ENCODE data around the gene CFAP65.

CFAP65 gene

DNA sequence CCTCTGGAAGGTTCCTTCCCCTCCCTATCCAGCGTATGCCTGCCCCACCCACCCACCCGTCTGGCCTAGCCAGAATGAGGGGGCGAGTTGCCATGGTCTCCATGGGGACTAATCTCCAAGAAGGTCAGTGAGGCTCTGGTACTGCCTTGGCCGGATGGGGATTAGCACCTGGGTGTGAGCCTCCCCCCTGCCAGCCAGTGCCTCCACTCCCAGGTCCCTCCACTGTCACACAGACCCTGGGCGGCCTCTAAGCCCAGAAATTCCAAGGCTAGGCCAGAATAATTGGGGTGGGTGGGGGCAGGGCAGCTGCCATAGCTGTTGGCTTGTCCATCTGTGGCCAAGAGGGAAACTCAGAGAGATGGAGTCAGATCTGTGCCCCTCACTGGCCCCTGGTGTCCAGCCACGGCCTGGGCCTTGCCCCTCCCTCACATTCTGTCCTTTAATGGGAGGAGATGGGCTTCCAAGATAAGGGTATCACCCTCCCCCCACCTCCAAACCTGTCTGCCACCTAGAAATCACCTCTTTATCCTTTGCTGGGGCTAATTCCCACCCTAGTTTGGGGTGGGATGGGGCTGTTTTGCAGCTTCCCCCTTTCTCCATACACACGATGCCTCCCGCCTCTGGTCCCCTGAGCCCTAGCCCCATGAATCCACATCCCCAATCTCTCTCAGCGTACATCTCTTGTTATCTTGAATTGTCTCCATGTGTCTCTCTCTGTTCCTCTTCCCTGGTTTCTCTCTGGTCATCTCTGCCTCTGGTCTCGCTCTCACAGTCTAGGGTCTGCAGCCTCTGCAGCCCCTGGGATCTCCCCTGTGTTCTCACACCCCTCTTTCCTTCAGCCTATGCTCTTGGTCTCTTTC is 42.1 kb downstream of the CFAP65 start:
- Histone ChIP-seq H4K20me1 (ENCODE audit: control insufficient read depth, insufficient read depth, low read depth, low read length) (no peaks in the 10 kb centered on the region), H3K36me3 (ENCODE audit: control insufficient read depth, low read length) (no peaks in the 10 kb centered on the region), H3K9me2 (replicated peaks; ENCODE audit: control insufficient read depth, low read length) (no peaks in the 10 kb centered on the region), H3K4me3 (ENCODE audit: low read length) (no peak overlapping the region), H3K27me3 (ENCODE audit: control insufficient read depth, low read length) (peaks cover 78% of the 10 kb centered on the region), H3F3A (ENCODE audit: control insufficient read depth, insufficient read depth) (no peaks in the 10 kb centered on the region), H3K27ac (ENCODE audit: low read depth, low read length) (no peak overlapping the region), H3K4me1 (ENCODE audit: control insufficient read depth, low read length) (peaks cover 8% of the 10 kb centered on the region; the same call in 1 of the 2 replicates), H3K9me3 (ENCODE audit: control insufficient read depth, insufficient read depth, low read length) (no peaks in the 10 kb centered on the region), H3K79me2 (ENCODE audit: control insufficient read depth, low read length) (no peaks in the 10 kb centered on the region), H3K4me2 (ENCODE audit: low read length) (no peak overlapping the region)
- TF ChIP-seq EZH2phosphoT487 (IDR thresholded peaks at IDR 0.05; ENCODE audit: borderline replicate concordance, low read length): no peak
- TF ChIP-seq, protein P1, sequence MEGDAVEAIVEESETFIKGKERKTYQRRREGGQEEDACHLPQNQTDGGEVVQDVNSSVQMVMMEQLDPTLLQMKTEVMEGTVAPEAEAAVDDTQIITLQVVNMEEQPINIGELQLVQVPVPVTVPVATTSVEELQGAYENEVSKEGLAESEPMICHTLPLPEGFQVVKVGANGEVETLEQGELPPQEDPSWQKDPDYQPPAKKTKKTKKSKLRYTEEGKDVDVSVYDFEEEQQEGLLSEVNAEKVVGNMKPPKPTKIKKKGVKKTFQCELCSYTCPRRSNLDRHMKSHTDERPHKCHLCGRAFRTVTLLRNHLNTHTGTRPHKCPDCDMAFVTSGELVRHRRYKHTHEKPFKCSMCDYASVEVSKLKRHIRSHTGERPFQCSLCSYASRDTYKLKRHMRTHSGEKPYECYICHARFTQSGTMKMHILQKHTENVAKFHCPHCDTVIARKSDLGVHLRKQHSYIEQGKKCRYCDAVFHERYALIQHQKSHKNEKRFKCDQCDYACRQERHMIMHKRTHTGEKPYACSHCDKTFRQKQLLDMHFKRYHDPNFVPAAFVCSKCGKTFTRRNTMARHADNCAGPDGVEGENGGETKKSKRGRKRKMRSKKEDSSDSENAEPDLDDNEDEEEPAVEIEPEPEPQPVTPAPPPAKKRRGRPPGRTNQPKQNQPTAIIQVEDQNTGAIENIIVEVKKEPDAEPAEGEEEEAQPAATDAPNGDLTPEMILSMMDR (IDR thresholded peaks at IDR 0.05; ENCODE audit: low read depth, low read length, poor library complexity, severe bottlenecking): no peak

DNA sequence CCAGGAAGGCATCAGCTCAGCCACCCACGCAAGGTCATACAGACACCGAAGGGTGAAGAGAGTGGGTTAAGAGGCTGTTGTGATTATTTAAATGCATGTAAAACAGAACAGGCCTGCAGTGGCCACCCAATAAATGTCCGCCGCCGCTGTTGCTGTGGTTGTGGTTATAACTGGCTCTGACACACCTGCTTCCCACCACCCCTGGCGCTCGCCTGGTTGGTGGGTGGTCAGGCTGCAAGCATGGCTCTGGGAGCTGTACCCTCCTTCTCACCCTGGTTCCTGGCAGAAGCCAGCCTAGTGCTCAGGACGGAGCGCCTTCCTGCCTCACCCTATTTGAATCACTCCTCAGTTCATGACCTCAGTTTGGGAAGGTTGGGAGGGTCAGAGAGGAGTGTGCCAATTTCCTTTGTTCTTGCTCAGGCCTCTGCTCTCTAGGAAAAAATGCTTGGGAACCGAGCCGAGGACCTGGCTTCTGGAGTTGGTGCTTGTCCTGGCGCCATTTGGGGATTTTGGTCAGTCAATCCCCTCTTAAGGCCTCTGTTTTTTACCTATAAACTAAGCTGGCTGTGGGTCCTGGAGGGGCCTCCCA is 42.8 kb downstream of the CFAP65 start:
- no peaks in the 10 kb centered on the region for H3F3A ChIP-seq (ENCODE audit: control insufficient read depth, insufficient read depth)
- H3K4me3 ChIP-seq (ENCODE audit: low read length): no peak overlapping the region
- no peak overlapping the region for H3K4me2 ChIP-seq (ENCODE audit: low read length)
- H3K79me2 ChIP-seq (ENCODE audit: control insufficient read depth, low read length): no peaks in the 10 kb centered on the region
- H3K4me1 ChIP-seq (ENCODE audit: control insufficient read depth, low read length): peaks cover 8% of the 10 kb centered on the region; the same call in 1 of the 2 replicates
- no peaks in the 10 kb centered on the region for H4K20me1 ChIP-seq (ENCODE audit: control insufficient read depth, insufficient read depth, low read depth, low read length)
- H3K36me3 ChIP-seq (ENCODE audit: control insufficient read depth, low read length): no peaks in the 10 kb centered on the region
- no peak for TF ChIP-seq EZH2phosphoT487 (IDR thresholded peaks at IDR 0.05; ENCODE audit: borderline replicate concordance, low read length)
- TF ChIP-seq, protein P1 (IDR thresholded peaks at IDR 0.05; ENCODE audit: low read depth, low read length, poor library complexity, severe bottlenecking): no peak
- peaks cover 78% of the 10 kb centered on the region for H3K27me3 ChIP-seq (ENCODE audit: control insufficient read depth, low read length)
- H3K9me3 ChIP-seq (ENCODE audit: control insufficient read depth, insufficient read depth, low read length): no peaks in the 10 kb centered on the region
- no peak overlapping the region for H3K27ac ChIP-seq (ENCODE audit: low read depth, low read length)
- H3K9me2 ChIP-seq (replicated peaks; ENCODE audit: control insufficient read depth, low read length): no peaks in the 10 kb centered on the region

DNA sequence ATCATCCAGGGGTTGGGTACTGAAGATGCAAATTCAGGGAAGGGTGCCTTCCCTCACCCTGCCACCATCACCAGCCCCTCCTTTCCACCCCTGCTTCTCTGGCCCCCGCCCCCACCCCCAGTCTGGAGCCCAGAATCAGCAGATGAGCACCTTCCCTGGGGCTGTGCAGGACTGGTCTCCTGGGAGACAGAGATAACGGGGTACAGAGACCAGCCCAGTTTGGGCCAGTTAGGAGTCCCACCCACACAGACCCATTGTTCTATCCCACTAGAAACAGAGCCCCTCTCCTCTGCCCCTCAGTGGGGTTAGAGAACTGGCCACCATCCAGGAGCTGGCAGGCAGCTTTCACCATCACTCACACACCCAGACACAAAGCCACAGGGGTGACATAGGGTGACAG is 43.6 kb downstream of the CFAP65 start:
- H3K27me3 ChIP-seq (ENCODE audit: control insufficient read depth, low read length): peaks cover 78% of the 10 kb centered on the region
- no peaks in the 10 kb centered on the region for H3K9me3 ChIP-seq (ENCODE audit: control insufficient read depth, insufficient read depth, low read length)
- no peak overlapping the region for H3K27ac ChIP-seq (ENCODE audit: low read depth, low read length)
- H3K79me2 ChIP-seq (ENCODE audit: control insufficient read depth, low read length): no peaks in the 10 kb centered on the region
- TF ChIP-seq, protein P1 (IDR thresholded peaks at IDR 0.05; ENCODE audit: low read depth, low read length, poor library complexity, severe bottlenecking): no peak
- no peak for TF ChIP-seq EZH2phosphoT487 (IDR thresholded peaks at IDR 0.05; ENCODE audit: borderline replicate concordance, low read length)
- H3K4me3 ChIP-seq (ENCODE audit: low read length): no peak overlapping the region
- H3K36me3 ChIP-seq (ENCODE audit: control insufficient read depth, low read length): no peaks in the 10 kb centered on the region
- no peaks in the 10 kb centered on the region for H3F3A ChIP-seq (ENCODE audit: control insufficient read depth, insufficient read depth)
- H3K9me2 ChIP-seq (replicated peaks; ENCODE audit: control insufficient read depth, low read length): no peaks in the 10 kb centered on the region
- no peak overlapping the region for H3K4me2 ChIP-seq (ENCODE audit: low read length)
- peaks cover 8% of the 10 kb centered on the region; the same call in 1 of the 2 replicates for H3K4me1 ChIP-seq (ENCODE audit: control insufficient read depth, low read length)
- no peaks in the 10 kb centered on the region for H4K20me1 ChIP-seq (ENCODE audit: control insufficient read depth, insufficient read depth, low read depth, low read length)
